SK-N-SH (cell line): ENCODE measurements around the gene CT47A1. TPM values are rescaled to one million over a fixed set of nuclear protein-coding genes. Genes with fewer than 3 reads are reported as not detected.

Experiments
- polyA plus RNA-seq, 3 experiments: library from polyadenylated mRNA; depleted of rRNA; stranded (reverse); fragments of >200 nt; gene quantifications; 2 replicates each; pipeline ENCODE4 v1.2.3, GENCODE V29; 2012
- small RNA-seq, 7 experiments: library from RNA; depleted of rRNA; stranded (forward); fragments of <200 nt; gene quantifications; one replicate each; pipeline ENCODE3, GENCODE V24; 2012

CT47A1 gene
- polyA plus RNA-seq, 1 of the 3 experiments (the other 2 are of a cell fraction) = not detected

Small RNA genes within 50 kb of the gene (small RNA-seq; reads per million reads assigned to genes)
- 0 reads per million in 7 experiments for gene AL670379.1
- 0 reads per million in 7 experiments for gene AL670379.10
- 0 reads per million in 7 experiments for gene AL670379.11
- gene AL670379.12 = 0 reads per million in 7 experiments
- gene AL670379.2 = 0 reads per million in 7 experiments
- gene AL670379.3 = 0 reads per million in 7 experiments
- 0 reads per million in 7 experiments for gene AL670379.4
- gene AL670379.5 = 0 reads per million in 7 experiments
- gene AL670379.6 = 0 reads per million in 7 experiments
- 0 reads per million in 7 experiments for gene AL670379.7
- gene AL670379.8 = 0 reads per million in 7 experiments
- 0 reads per million in 7 experiments for gene AL670379.9

Other genes starting within 250 kb of the CT47A1 start
- not detected in 2 replicates for gene CT47B1, start 109.9 kb downstream of the CT47A1 start, polyA plus RNA-seq (2012; rRNA removed)
- not detected in 2 replicates for gene CT47A11, start 48.6 kb downstream of the CT47A1 start, polyA plus RNA-seq (2012; rRNA removed)
- not detected in 2 replicates for gene CT47A10, start 43.7 kb downstream of the CT47A1 start, polyA plus RNA-seq (2012; rRNA removed)
- not detected in 2 replicates for gene CT47A9, start 38.9 kb downstream of the CT47A1 start, polyA plus RNA-seq (2012; rRNA removed)
- gene CT47A8, start 34.0 kb downstream of the CT47A1 start, polyA plus RNA-seq (2012; rRNA removed) = not detected in 2 replicates
- not detected in 2 replicates for gene CT47A7, start 29.2 kb downstream of the CT47A1 start, polyA plus RNA-seq (2012; rRNA removed)
- gene CT47A6, start 24.3 kb downstream of the CT47A1 start, polyA plus RNA-seq (2012; rRNA removed) = not detected in 2 replicates
- gene CT47A5, start 19.4 kb downstream of the CT47A1 start, polyA plus RNA-seq (2012; rRNA removed) = not detected in 2 replicates
- gene CT47A4, start 14.6 kb downstream of the CT47A1 start, polyA plus RNA-seq (2012; rRNA removed) = not detected in 2 replicates
- gene CT47A3, start 9.7 kb downstream of the CT47A1 start, polyA plus RNA-seq (2012; rRNA removed) = not detected in 2 replicates
- gene CT47A2, start 4.8 kb downstream of the CT47A1 start, polyA plus RNA-seq (2012; rRNA removed) = not detected in 2 replicates
- gene GLUD2, start 61.9 kb upstream of the CT47A1 start, polyA plus RNA-seq (2012; rRNA removed) = 0.03 and 0.31 TPM in 2 replicates